Nephron progenitor cell (in vitro differentiated cells): ENCODE results near the gene TSPEAR.
"Not testable (repeated sequence)": the region's sequence is repeated elsewhere in the genome, so short reads cannot be mapped to it uniquely, and the experiment has no call there.

Experiments used
- DNase-seq: peaks from one replicate; pipeline ENCODE4 v3.0.0; 2021
- H3K27ac Mint-ChIP-seq: 2 replicates; pipeline ENCODE4 v1.8.0; 2021; ENCODE audit warnings: mild to moderate bottlenecking, moderate library complexity, mixed read lengths
- H3K27me3 Mint-ChIP-seq: 2 replicates; pipeline ENCODE4 v1.8.0; 2021; ENCODE audit warnings: mild to moderate bottlenecking, low read depth, mixed read lengths; ENCODE audit not compliant: poor library complexity
- H3K36me3 Mint-ChIP-seq: 2 replicates; pipeline ENCODE4 v1.8.0; 2021; ENCODE audit warnings: low read depth, mixed read lengths
- H3K4me1 Mint-ChIP-seq: 2 replicates; pipeline ENCODE4 v1.8.0; 2021; ENCODE audit warnings: mixed read lengths
- H3K4me3 Mint-ChIP-seq: 2 replicates; pipeline ENCODE4 v1.8.0; 2021; ENCODE audit warnings: mild to moderate bottlenecking, moderate library complexity, mixed read lengths
- H3K9me3 Mint-ChIP-seq: 2 replicates; pipeline ENCODE4 v1.8.0; 2021; ENCODE audit warnings: mild to moderate bottlenecking, moderate library complexity, mixed read lengths
- CTCF ChIP-seq: fragments of 200-600 bp; sonication (generic); IDR thresholded peaks from 2 replicates; pipeline ENCODE4 v1.5.0; 2021; ENCODE audit warnings: antibody characterized with exemption

Gene TSPEAR

GRCh38 chr21:44601596-44602462 is 109.5 kb downstream of the TSPEAR start:
- peaks cover 30% of the 10 kb centered on the region for H3K4me1 Mint-ChIP-seq
- peaks cover 12% of the 10 kb centered on the region for H3K27me3 Mint-ChIP-seq
- TF ChIP-seq CTCF = no peak
- no peak overlapping the region for H3K4me3 Mint-ChIP-seq
- peaks cover 12% of the 10 kb centered on the region for H3K36me3 Mint-ChIP-seq
- H3K9me3 Mint-ChIP-seq = peaks cover 38% of the 10 kb centered on the region
- no peak for DNase-seq
- H3K27ac Mint-ChIP-seq = no peak overlapping the region

GRCh38 chr21:44601091-44601490 is 110.3 kb downstream of the TSPEAR start:
- not testable (repeated sequence) for DNase-seq, H3K4me3 Mint-ChIP-seq, H3K27ac Mint-ChIP-seq
- Mint-ChIP-seq H3K36me3 (peaks cover 12% of the 10 kb centered on the region), H3K4me1 (peaks cover 30% of the 10 kb centered on the region), H3K27me3 (peaks cover 12% of the 10 kb centered on the region), H3K9me3 (peaks cover 38% of the 10 kb centered on the region)

GRCh38 chr21:44600118-44600978 is 111.0 kb downstream of the TSPEAR start, which contains the start of gene KRTAP10-7:
Gene KRTAP10-7 (plus strand): TSS chr21:44600597. CDS start chr21:44600622, 25 bp downstream.
- Mint-ChIP-seq H3K4me1 (peaks cover 31% of the 10 kb centered on the region), H3K27ac (peak within 1 kb of the TSS; percentile 48)
- H3K27me3 Mint-ChIP-seq = not testable (repeated sequence)

GRCh38 chr21:44599264-44600029 is 111.9 kb downstream of the TSPEAR start:
- Mint-ChIP-seq H3K4me1 (peaks cover 39% of the 10 kb centered on the region), H3K27ac (no peak overlapping the region), H3K27me3 (peaks cover 9% of the 10 kb centered on the region), H3K36me3 (peaks cover 12% of the 10 kb centered on the region), H3K4me3 (no peak overlapping the region), H3K9me3 (peaks cover 31% of the 10 kb centered on the region)
- no peak for TF ChIP-seq CTCF
- no peak for DNase-seq

More at GRCh38 chr21:44600118-44600978, 111.0 kb downstream of the TSPEAR start, which contains the start of gene KRTAP10-7:
- peaks cover 38% of the 10 kb centered on the region for H3K9me3 Mint-ChIP-seq
- DNase-seq, H3K4me3 Mint-ChIP-seq: not testable (repeated sequence)
- peaks cover 12% of the 10 kb centered on the region for H3K36me3 Mint-ChIP-seq

GRCh38 chr21:44598061-44598460 is 113.3 kb downstream of the TSPEAR start:
- Mint-ChIP-seq H3K4me1 (peaks cover 53% of the 10 kb centered on the region), H3K9me3 (peaks cover 26% of the 10 kb centered on the region), H3K27ac (peak overlapping the region; percentile 10), H3K4me3 (no peak overlapping the region), H3K36me3 (peaks cover 12% of the 10 kb centered on the region), H3K27me3 (peaks cover 9% of the 10 kb centered on the region)
- no peak for TF ChIP-seq CTCF
- DNase-seq = no peak

GRCh38 chr21:44596068-44596725 is 115.2 kb downstream of the TSPEAR start:
- Mint-ChIP-seq H3K36me3 (peaks cover 12% of the 10 kb centered on the region), H3K9me3 (peaks cover 26% of the 10 kb centered on the region), H3K27me3 (peaks cover 5% of the 10 kb centered on the region), H3K27ac (no peak overlapping the region), H3K4me3 (no peak overlapping the region), H3K4me1 (peaks cover 54% of the 10 kb centered on the region)
- no peak for TF ChIP-seq CTCF
- no peak for DNase-seq
